NCI-H1105 (cell line): Measurements from ENCODE around the gene ABCF2.

Experiments
- DNase-seq: peaks from one replicate; lab custom pipeline; 2025; lab: John Stamatoyannopoulos, UW

Gene ABCF2

GRCh38 chr7:151242159-151243044, 15.4 kb upstream of the ABCF2 start:
- DNase-seq, result no peak

- DNase-seq, result no peak
Observed at GRCh38 chr7:151241755-151242096, 14.7 kb upstream of the ABCF2 start.

GRCh38 chr7:151240942-151241754, 14.1 kb upstream of the ABCF2 start:
- no peak for DNase-seq

GRCh38 chr7:151240536-151240935, 13.5 kb upstream of the ABCF2 start:
- no peak for DNase-seq

- DNase-seq, result no peak
Observed at GRCh38 chr7:151239837-151240459, 12.9 kb upstream of the ABCF2 start.

- DNase-seq, result no peak
Observed at GRCh38 chr7:151238924-151239836, 12.2 kb upstream of the ABCF2 start.

- DNase-seq, result no peak
Observed at GRCh38 chr7:151238190-151238810, 11.3 kb upstream of the ABCF2 start.

GRCh38 chr7:151237244-151238189, 10.5 kb upstream of the ABCF2 start:
- no peak for DNase-seq

GRCh38 chr7:151236406-151236805, 9.4 kb upstream of the ABCF2 start:
- no peak for DNase-seq

GRCh38 chr7:151235091-151235787, 8.2 kb upstream of the ABCF2 start:
- no peak for DNase-seq

- no peak for DNase-seq
Observed at GRCh38 chr7:151233804-151234203, 6.8 kb upstream of the ABCF2 start.

GRCh38 chr7:151232917-151233701, 6.1 kb upstream of the ABCF2 start:
- DNase-seq, result no peak

- DNase-seq, result peak; percentile 75
Observed at GRCh38 chr7:151232091-151232916, 5.3 kb upstream of the ABCF2 start, which contains the start of gene CHPF2. Gene CHPF2 (plus strand): TSS chr7:151232483. CDS start chr7:151234012, 1,529 bp downstream.

GRCh38 chr7:151231080-151231479, 4.1 kb upstream of the ABCF2 start:
- DNase-seq, result no peak

GRCh38 chr7:151229249-151229648, 2.2 kb upstream of the ABCF2 start:
- no peak for DNase-seq

- DNase-seq, result no peak
Observed at GRCh38 chr7:151228024-151228866, 1.2 kb upstream of the ABCF2 start.

GRCh38 chr7:151226560-151226874, 488 bp downstream of the ABCF2 start:
- no peak for DNase-seq
